ENCODE data around the gene GRIA4. TPM values are rescaled to one million over a fixed set of nuclear protein-coding genes. Genes with fewer than 3 reads are reported as not detected.

The GRIA4 gene
- total and polyA plus RNA-seq, 4 donors: not detected

GRCh38 chr11:105935791-105936190 is 325.9 kb downstream of the GRIA4 start:
- no peaks in the 10 kb centered on the region for H3K36me3 ChIP-seq (ENCODE audit: control insufficient read depth in 4 of 4, insufficient read depth in 3 of 4, low read depth in 1 of 4, low read length in 3 of 4)
- no peak overlapping the region for H3K4me3 ChIP-seq (ENCODE audit: low read depth in 1 of 3, low read length in 3 of 3)
- no peak overlapping the region for H3K9ac ChIP-seq (ENCODE audit: low read depth in 1 of 2, low read length in 2 of 2)
- peaks cover 0 to 2% (median 0%) of the 10 kb centered on the region in 4 donors for H3K27me3 ChIP-seq (ENCODE audit: control insufficient read depth in 4 of 4, insufficient read depth in 4 of 4, low read length in 3 of 4)
- 48% methylated on average over 2 of the region's 2 CpGs for WGBS
- no peak overlapping the region for H3K27ac ChIP-seq (ENCODE audit: low read depth in 1 of 2, low read length in 2 of 2)
- no peaks in the 10 kb centered on the region for H3K4me1 ChIP-seq (ENCODE audit: control insufficient read depth in 4 of 4, insufficient read depth in 4 of 4, low read length in 3 of 4)
- no peak for TF ChIP-seq RXRA (IDR thresholded peaks at IDR 0.05)
- TF ChIP-seq GABPA (IDR thresholded peaks at IDR 0.05 in 1 of 2, conservative IDR thresholded peaks at IDR 0.05 in 1 of 2): no peak
- TF ChIP-seq, protein P1, sequence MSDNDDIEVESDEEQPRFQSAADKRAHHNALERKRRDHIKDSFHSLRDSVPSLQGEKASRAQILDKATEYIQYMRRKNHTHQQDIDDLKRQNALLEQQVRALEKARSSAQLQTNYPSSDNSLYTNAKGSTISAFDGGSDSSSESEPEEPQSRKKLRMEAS (IDR thresholded peaks at IDR 0.05): no peak
- no peak for TF ChIP-seq HNF4A (conservative IDR thresholded peaks at IDR 0.05)
- no peak for TF ChIP-seq REST (IDR thresholded peaks at IDR 0.05)
- no peak for TF ChIP-seq EGR1 (IDR thresholded peaks at IDR 0.05; ENCODE audit: low read depth in 2 of 2)
- TF ChIP-seq FOXA1 (IDR thresholded peaks at IDR 0.05): no peak
- TF ChIP-seq, protein P2, sequence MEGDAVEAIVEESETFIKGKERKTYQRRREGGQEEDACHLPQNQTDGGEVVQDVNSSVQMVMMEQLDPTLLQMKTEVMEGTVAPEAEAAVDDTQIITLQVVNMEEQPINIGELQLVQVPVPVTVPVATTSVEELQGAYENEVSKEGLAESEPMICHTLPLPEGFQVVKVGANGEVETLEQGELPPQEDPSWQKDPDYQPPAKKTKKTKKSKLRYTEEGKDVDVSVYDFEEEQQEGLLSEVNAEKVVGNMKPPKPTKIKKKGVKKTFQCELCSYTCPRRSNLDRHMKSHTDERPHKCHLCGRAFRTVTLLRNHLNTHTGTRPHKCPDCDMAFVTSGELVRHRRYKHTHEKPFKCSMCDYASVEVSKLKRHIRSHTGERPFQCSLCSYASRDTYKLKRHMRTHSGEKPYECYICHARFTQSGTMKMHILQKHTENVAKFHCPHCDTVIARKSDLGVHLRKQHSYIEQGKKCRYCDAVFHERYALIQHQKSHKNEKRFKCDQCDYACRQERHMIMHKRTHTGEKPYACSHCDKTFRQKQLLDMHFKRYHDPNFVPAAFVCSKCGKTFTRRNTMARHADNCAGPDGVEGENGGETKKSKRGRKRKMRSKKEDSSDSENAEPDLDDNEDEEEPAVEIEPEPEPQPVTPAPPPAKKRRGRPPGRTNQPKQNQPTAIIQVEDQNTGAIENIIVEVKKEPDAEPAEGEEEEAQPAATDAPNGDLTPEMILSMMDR (IDR thresholded peaks at IDR 0.05; ENCODE audit: low read depth, low read length, missing input control): no peak
- no peak for TF ChIP-seq JUND (IDR thresholded peaks at IDR 0.05)
- no peak for TF ChIP-seq TAF1 (conservative IDR thresholded peaks at IDR 0.05)
- no peak for TF ChIP-seq ATF3 (IDR thresholded peaks at IDR 0.05)
- no peak for TF ChIP-seq NR2F2 (IDR thresholded peaks at IDR 0.05)
- TF ChIP-seq ZBTB33 (IDR thresholded peaks at IDR 0.05): no peak
- no peak for TF ChIP-seq SP1 (IDR thresholded peaks at IDR 0.05)
- TF ChIP-seq YY1 (IDR thresholded peaks at IDR 0.05): no peak
- no peak for TF ChIP-seq HNF4G (IDR thresholded peaks at IDR 0.05)
- TF ChIP-seq FOXA2 (IDR thresholded peaks at IDR 0.05): no peak
- TF ChIP-seq RAD21 (IDR thresholded peaks at IDR 0.05): no peak
- DNase-seq (ENCODE audit: low spot score): no peak
- no peaks in the 10 kb centered on the region for H3K9me3 ChIP-seq (ENCODE audit: control insufficient read depth in 4 of 4, low read length in 3 of 4)

Measured in liver (tissue), 9 donors.